GM18508 (cell line): ENCODE results near the gene ABHD6.
"Not testable (repeated sequence)": the region's sequence is repeated elsewhere in the genome, so short reads cannot be mapped to it uniquely, and the experiment has no call there.

Source experiments
- ATAC-seq: cut with Tn5 transposase; IDR thresholded peaks from one replicate; pipeline ENCODE4 v1.9.1; 2021; ENCODE audit warnings: moderate number of reproducible peaks; ENCODE audit not compliant: insufficient read depth, unreplicated experiment

The ABHD6 gene

DNA sequence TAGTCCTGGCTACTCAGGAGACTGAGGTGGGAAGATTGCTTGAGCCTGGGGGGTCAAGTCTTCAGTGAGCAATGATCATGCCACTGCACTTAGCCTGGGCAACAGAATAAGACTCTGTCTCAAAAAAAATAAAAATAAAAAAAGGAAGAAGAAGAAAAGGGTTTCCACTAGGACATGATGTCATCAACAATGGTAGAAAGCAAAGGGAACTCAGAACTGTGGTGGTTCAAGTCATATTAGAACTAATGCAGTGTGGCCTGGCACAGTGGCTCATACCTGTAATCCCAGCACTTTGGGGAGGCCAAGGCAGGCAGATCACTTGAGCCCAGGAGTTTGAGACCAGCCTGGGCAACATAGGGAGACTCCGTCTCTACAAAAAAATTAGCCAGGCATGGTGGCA lies 30.0 kb downstream of the ABHD6 start:
- not testable (repeated sequence) for ATAC-seq

DNA sequence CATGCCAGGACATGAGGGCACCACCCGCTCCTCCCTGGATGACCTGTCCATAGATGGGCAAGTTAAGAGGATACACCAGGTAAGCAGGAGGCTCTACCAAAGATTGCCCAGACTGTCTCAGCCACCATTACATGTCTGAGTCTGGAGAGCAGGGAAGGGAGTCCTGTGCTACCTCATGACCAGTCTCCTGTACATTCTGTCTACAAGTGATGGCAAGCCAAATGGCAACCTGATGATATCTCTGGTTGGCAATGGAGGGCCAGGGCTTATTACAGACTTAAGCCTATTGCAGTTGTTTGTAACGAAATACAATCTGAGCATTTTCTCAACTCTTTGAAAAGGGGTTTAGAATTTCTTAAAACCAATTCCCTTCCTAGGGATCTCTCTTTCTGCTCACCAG lies 31.8 kb downstream of the ABHD6 start:
- no peak for ATAC-seq

DNA sequence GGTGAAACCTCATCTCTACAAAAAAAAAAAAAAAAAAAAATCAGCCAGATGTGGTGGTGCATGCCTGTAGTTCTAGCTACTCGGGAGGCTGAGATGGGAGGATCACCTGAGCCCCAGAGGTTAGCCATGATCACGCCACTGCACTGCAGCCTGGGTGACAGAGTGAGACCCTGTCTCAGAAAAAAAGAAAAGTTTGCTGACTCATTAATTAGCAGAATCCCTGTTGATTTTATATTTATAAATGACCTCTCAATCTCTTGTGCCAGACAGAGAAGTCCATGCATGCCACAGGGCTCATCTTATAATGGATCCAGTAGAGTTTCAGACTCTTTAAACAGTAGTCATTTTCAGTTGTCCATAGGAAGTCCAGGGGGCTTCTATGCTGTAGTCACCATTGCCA lies 32.9 kb downstream of the ABHD6 start:
- no peak for ATAC-seq

DNA sequence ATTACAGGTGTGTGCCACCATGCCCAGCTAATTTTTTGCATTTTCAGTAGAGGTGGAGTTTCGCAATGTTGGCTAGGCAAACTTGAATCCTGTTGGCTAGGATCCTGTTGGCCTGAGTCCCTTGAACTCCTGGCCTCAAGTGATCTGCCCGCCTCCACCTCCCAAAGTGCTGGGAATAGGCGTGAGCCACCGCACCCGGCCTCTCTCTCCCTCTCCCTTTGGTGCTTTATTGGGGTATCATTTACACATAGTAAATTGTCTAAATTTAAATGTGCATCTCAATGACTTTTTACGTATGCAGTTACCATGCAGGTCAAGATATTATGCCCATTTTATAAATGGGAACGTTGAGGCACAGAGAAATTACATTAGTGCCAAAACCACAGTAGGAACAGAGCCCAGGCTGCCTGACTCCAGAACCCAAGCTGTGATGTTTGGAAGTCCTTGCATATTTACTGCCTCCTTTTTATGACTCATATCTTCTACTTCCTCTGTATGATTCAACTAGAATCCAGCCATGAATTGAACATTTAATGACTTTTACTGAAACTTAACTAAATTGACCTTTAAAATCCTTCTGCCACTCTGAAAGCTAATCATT lies 34.4 kb downstream of the ABHD6 start:
- ATAC-seq, result no peak

DNA sequence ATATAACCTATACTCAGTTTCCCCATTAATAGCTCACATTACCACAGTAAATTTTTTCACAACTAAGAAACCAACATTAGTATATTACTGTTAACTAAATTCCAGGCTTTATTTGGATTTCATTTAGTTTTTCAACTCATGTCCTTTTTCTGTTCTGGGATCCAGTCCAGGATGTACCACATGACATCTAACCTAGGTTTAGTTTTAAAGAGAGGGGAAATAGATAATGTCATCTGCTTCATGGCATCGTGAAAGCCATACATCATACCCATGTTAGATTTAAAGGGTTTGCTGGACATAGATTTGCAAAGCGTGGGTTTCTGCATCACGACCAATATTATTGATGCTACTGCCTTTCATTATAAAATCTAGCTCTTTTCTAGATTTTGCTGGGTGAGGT lies 35.3 kb downstream of the ABHD6 start:
- ATAC-seq, result no peak

DNA sequence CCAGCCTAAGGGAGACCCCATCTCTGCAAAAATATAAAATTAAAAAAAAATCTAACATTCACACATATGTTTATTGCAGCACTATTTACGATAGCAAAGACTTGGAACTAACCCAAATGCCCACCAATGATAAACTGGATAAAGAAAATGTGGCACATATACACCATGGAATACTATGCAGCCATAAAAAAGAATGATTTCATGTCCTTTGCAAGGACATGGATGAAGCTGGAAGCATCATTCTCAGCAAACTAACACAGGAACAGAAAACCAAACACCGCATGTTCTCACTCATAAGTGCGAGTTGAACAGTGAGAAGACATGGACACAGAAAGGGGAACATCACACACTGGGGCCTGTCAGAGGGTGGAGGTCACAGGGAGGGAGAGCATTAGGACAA lies 35.8 kb downstream of the ABHD6 start:
- ATAC-seq, result not testable (repeated sequence)

DNA sequence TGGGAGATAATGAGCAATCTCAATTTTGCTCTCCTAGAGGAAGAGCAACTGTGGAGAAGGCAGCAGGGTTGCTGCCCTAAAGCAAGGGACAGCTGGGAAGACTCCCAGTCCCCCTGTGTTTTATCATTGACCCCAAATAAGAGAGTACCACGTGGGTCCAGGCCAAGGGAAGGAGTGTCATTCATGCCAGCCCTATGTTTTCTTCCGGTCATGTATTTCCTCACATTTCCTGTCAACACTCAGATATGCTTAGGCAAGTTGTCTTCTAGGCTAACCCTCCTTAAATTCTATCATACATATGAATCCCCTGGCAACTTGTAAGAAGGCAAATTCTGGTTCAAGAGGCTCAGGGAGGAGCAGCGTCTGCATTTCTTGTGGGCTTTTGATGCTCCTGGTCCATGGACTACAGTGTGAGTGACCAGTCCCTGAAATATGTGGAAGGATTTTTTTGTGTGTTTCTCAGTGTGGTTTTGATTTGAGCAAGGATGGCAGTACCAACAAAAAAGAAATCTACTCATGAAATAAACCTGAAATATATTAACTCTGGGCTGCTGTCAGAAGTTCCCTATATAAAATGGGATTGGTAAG lies 36.5 kb downstream of the ABHD6 start:
- no peak for ATAC-seq

DNA sequence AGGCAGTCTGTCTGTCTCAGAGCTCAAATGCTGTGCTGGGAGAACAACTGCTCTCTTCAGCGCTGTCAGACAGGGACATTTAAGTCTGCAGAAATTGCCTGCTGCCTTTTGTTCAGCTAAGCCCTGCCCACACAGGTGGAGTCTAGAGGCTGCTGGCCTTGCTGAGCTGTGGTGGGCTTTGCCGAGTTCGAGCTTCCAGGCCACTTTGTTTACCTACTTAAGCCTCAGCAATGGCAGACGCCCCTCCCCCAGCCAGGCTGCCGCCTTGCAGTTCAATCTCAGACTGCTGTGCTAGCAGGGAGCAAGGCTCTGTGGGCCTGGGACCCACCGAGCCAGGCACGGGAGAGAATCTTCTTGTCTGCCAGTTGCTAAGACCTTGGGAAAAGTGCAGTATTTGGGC lies 43.5 kb downstream of the ABHD6 start:
- no peak for ATAC-seq

DNA sequence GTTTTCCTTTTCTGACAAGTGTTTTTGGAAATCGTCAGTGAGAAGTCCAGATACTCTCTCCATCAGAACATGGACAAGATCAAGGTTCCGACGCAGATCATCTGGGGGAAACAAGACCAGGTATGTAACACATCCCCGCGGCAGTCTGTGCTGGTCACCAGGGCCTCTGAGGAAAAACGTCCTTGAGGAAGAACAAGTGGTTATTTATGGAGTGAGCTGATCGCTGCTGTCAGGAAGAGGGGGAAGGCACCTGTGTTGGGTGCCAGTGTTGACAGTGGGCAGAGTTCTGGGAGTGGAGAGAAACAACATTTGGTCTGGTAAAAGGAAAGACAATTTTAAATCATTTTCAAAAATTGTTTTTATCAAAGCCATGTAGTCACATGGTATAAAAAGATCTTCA lies 47.7 kb downstream of the ABHD6 start:
- no peak for ATAC-seq

DNA sequence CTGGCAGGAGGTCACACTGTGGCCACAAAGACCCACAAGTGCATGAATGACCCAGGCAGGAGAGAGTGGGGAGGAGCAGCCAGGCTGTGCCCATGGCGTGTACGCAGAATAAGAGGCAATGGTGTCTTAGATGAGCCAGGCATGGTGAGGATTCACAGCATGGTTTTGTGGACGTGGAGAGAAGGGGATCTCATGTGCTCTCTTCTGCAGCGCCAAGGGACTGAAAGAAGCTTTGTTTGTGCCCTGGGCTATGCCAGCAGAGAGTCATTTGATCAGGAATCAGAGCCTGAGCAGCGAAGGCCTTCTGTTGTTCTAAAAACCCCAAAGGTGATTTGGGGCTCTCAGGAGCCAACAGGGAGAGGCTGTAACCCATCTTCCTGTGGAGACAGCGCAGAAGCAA lies 49.8 kb downstream of the ABHD6 start:
- ATAC-seq, result no peak

DNA sequence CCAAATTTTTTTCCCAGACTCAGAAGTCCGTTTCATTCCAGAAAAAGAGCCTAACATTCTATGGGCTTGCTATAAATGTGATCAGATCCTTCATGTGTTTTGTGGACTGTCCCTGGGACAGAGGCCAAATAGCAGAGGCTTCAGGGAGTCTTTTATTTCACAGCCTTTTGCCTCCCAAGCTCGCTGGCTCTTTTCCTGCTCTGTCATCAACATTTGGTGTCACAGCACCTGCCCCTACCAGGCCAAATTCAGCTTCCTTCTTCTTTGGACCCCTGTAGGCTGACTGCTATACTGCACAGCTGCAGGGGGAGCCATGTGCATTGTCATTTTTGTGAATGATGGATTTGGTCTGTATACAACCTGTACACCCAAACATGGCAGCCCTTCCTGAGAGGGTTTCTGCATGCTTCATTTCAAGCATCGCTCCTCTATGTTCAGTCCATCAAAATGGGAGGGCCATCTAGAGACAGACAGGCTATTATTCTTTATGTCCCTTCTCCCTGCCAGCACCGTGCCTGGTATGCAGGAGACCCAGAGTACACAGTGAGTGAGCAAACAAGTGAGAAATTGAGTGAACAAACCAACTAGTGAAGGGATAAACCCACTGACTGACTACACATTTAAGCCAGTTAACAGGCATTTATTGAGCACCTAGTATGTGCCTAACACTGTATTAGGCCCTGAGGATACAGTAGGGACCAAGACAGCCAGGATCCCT lies 50.6 kb downstream of the ABHD6 start:
- ATAC-seq, result no peak

DNA sequence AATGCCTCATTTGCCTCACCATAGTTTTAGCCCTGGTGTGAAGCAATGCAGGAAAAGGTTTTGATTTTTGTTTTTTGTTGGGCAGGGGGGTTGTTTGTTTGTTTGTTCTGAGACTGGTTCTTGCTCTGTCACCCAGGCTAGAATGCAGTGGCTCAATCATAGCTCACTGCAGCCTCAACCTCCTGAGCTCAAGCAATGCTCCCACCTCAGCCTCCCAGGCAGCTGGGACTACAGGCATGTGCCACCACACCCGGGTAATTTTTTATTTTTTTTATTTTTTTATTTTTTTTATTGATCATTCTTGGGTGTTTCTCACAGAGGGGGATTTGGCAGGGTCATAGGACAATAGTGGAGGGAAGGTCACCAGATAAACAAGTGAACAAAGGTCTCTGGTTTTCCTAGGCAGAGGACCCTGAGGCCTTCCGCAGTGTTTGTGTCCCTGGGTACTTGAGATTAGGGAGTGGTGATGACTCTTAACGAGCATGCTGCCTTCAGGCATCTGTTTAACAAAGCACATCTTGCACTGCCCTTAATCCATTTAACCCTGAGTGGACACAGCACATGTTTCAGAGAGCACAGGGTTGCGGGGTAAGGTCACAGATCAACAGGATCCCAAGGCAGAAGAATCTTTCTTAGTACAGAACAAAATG lies 51.5 kb downstream of the ABHD6 start:
- not testable (repeated sequence) for ATAC-seq

DNA sequence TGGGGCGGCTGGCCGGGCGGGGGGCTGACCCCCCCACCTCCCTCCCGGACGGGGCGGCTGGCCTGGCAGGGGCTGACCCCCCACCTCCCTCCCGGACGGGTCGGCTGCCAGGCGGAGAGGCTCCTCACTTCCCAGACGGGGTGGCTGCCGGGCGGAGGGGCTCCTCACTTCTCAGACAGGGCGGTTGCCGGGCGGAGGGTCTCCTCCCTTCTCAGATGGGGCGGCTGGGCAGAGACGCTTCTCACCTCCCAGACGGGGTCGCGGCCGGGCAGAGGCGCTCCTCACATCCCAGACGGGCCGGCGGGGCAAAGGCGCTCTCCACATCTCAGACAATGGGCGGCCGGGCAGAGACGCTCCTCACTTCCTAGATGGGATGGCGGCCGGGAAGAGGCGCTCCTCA lies 52.9 kb downstream of the ABHD6 start:
- not testable (repeated sequence) for ATAC-seq

DNA sequence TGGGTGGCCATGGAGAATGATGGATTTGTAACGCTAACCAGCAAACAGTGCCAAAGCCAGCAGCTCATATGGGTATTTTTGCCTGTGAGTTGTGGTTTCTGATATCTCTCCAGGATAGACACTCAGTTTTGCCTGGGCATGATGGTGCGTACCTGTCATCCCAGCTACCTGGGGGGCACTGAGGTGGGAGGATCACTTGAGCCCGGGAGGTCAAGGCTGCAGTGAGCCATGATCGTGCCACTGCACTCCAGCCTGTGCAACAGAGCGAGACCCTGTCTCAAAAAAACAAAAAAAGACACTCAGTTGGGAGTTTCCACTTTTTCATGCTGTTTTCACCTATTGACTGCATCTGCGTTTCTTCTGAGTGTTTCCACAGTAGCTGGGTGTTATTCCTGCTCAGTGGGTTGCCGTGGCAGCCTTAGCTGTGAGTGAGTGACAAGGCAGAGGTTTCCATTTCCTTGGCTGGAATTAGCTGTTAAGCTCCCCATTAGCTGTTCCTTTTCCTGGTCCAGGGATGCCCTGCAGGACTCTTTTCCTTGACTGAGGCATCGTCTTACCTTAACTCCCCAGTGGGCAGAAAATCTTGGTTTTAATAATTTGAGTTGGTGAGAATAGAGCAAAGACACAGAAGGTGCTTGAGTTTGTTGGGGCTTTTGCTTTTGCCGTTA lies 54.2 kb downstream of the ABHD6 start:
- ATAC-seq, result no peak

DNA sequence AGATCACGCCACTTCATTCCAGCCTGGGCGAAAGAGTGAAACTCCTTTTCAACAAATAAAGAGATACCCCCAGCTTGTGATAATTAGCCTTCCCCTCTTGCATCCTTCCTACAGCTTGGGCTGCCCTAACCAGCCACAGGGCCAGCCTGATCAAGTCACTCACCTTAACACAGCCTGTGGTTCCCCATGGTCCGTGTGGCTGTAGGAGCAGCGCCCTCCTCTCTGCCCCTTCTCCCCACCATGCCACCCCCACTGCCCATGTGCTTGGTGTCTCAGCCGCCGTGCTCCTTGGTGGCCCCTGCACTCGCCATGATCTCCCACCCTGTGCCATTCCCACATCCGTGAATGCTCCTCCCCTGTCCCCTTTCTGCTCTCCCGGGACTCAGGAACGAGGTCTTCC lies 55.3 kb downstream of the ABHD6 start:
- no peak for ATAC-seq

DNA sequence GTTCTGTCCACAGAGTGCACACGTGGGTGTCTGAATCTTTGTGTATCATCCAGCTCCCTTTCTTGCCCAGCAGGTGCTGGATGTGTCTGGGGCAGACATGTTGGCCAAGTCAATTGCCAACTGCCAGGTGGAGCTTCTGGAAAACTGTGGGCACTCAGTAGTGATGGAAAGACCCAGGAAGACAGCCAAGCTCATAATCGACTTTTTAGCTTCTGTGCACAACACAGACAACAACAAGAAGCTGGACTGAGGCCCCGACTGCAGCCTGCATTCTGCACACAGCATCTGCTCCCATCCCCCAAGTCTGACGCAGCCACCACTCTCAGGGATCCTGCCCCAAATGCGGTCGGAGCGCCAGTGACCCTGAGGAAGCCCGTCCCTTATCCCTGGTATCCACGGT lies 55.9 kb downstream of the ABHD6 start:
- ATAC-seq, result no peak

DNA sequence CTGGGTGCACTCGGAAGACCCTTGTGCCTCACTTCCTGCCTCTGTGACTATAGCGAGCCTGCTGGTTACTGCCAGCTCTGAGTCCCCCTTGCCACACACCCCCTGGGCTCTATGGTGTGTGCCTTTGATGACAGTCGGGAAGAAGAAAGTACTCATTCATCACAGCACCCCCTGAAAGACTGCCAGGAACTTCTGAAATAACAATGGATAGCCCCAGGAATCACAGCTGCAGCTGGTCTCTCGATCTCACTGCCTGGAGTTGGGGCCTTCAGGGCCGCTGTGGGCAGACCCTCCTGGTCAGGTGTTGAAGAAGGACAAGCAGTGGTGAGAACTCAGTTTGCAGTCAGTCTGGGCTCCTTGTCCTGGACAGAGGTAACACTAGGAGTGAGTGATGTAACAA lies 58.7 kb downstream of the ABHD6 start:
- ATAC-seq, result no peak

DNA sequence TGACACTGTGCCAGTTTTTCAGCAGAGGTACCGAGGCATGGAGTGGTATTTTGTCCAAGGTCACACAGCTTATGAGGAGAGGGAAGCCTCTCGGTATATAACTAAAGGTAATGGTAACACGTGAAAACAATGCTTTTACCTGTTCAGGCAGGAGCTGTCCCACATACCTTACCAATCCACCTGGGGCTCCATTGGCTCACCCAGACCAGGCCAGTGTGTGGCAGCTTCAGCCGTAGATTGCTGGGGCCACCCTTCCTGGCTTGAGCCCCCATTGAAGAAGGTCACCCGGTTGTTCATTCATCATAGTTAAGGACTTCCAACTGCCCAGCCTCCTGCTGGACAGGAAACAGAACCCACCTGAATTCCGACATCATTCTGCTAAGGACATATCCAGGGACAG lies 59.3 kb downstream of the ABHD6 start:
- ATAC-seq, result no peak

DNA sequence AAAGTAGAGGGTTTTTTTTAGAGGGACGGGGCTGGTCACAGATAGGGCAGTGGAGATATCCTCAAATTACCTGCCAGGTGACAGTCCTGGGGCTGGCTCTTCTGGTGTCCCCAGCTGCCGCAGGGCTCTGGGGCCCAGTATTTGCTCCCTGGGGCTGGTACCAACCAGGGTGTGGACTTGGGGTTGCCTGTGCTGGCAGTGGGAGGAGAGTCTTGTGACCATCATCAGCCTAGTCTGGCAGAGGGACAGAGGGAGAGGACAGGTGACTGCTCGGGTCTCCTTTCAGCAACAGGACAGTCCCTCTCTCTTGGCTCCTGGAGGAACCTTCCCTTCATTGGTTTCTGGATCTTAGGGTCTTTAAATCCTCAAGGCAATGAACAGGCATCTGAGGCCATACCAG lies 60.6 kb downstream of the ABHD6 start:
- ATAC-seq, result no peak

DNA sequence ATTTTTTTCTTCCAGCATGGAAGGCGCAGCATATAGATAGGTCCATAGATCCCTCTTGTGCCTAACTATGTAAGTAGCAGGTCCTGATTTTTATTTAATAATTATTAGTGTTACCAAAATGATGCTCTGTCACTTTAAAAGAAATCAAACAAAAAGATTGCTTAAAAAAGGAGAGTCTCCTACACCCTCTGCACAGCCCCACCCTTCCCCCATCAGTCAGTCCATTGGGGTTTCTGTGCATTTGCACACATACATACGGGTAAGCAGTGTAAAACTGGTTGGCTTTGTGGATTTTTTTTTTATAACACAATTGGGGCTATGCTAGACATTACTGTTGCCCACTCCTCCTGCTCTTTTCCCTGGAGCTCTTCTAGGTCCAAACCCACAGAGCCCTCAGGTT lies 61.5 kb downstream of the ABHD6 start:
- ATAC-seq, result no peak
